Erythroblast (primary cell): Measurements from ENCODE around the gene RILP.

ENCODE experiments used
- GATA1 ChIP-seq: IDR thresholded peaks from 2 replicates; pipeline ENCODE4 v1.6.1; 2011; ENCODE audit warnings: low read depth, mild to moderate bottlenecking, control low read depth, low read length, moderate library complexity
- POLR2A ChIP-seq: IDR thresholded peaks from 2 replicates; pipeline ENCODE4 v1.6.1; 2011; ENCODE audit warnings: mild to moderate bottlenecking, low read length

GRCh38 chr17:1624650-1625049 is 25.0 kb downstream of the RILP start:
- no peak for TF ChIP-seq POLR2A
- TF ChIP-seq GATA1 = no peak
